ENCODE results near the gene ZNF599.
"Not testable (repeated sequence)": the region's sequence is repeated elsewhere in the genome, so short reads cannot be mapped to it uniquely, and the experiment has no call there.

Gene ZNF599

DNA sequence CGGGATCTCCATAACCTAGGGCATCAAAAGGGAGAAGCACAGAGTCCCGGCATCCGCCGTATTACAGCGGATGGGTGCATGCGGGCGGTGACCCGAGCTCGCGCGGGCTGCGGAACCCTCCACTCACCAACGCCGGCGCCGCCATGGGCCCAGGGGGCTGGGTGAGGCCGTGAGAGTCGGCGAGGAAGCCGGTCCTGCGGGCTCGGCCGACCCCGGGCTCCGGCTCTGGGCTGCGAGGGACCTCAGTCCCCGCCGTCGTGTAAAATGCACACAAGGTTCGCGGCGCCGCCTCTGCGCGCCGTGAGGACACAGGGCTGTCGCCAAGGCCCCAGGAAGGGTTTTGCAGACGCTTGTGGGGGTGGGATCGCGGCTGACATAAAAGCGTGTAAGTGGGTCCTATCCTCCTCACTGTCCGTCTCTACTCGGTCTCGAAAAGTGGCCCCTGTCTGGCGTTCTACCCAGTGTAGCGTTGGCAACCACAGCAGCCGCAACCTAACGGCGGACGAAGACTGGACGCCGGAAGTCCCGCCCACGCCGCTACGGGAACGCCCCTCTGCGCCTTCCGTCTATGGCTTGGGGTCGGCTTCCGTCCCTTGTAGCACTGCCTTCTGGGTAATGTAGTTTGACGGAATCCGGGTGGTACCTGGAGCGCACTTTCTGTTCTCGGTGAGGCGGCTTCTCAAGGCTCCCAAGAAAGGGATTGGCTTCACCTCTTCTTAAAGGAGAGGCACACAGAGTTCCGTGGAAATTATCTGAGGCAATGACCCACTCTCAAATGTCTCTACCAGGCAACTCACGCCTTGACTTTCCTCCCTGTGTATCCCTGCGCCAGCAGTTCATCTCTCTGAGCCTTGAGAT, at the start of gene ZNF599:
TSS of gene ZNF599 (minus strand) at position 519 of the 858 bp plus-strand sequence. CDS start at position 145, 374 bp downstream.
- peak; percentile 94 for DNase-seq

DNA sequence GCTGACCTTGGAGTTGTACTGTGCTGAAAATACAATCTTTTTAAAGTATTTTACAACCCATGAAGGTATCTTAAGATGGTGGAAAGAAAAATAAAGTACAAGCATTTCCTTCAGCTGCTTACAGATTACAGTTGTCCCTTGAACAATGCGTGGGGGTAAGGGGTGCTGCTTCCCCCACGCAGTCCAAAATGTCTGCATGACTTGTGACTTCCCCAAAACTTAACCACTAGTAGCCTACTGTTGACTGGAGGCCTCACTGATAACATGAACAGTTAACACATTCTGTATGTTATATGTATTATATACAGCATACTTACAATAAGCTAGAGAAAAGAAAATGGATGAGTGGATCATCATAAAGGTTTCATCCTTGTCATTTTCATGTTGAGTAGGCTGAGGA, 45.3 kb upstream of the ZNF599 start:
- DNase-seq, result no peak

DNA sequence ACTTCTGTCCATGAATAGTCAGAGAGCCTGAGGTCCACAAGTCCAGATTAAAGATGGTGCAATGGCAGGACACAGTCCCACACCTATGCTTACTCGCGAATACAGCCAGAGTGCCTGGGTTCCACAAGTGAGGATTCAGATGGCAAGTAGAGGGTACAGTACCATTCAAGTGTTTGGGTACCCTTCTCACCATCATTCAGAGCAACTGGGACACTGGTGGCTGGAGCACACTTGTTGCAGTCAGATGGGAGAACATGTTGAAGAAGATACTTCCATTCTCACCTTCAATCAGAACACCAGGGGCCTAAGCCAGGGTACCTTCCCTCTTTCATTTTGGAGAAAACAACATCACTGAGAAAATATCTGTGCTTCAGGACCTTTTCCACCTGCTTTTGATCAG, 43.7 kb upstream of the ZNF599 start:
- no peak for DNase-seq

DNA sequence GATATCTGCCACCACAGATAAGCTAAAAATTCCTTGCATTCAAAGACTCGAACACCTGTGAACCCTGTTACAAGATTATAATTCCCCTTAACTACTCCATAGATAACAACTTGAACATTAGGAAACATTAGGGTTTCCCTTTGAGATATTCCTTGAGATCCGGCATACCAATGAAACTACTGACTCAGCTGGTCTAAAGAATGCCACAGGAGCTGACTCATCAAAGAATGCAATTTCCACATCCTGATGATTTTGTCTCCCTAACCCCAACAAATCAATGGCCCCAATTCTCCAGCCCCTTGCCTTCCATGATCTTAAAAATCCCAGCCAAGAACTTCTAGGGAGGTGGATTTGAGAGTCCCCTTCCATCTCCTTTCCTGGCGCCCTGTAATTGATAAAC, 35.6 kb upstream of the ZNF599 start:
- DNase-seq, result no peak

DNA sequence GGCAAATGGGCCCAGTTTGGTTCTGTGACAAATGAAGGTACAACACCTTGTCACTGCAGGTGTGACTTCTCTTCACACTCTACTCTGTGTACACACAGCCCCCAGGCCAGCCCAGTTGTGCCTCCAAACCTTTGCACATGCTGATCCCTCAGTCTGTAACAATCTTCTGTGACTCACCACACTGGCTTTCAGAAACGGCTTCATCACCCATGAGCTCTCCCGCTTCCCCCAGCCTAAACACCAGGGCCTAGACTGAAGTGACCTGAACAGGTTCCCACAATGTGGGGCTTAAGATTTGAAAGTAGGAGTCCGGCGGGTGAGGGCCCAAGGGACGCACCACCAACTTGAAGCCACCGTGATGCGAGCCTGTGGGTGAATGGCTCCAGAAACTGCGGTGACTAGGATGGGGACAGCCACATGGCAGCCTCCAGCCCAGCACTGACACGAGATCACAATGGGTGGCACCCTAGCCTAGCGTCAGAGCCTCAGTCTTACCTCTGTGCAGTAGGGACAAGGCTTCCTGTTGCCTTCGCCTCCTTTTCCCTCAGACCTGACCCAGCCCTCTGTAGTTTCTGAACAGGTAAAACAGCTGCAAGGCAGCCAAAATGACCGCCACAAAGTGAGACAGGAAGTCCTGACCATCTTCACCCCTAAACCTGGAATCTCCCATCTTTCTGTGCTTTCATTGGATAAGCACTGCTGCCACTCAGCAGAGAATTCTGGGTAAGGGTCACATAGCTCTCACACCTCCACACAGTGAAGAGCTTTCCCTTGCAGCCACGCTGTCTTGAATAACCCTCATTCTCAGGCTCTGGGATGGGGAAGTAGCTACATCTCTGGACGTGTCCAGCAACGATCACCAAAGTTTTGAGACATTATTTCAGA, 34.2 kb upstream of the ZNF599 start:
- no peak for DNase-seq

DNA sequence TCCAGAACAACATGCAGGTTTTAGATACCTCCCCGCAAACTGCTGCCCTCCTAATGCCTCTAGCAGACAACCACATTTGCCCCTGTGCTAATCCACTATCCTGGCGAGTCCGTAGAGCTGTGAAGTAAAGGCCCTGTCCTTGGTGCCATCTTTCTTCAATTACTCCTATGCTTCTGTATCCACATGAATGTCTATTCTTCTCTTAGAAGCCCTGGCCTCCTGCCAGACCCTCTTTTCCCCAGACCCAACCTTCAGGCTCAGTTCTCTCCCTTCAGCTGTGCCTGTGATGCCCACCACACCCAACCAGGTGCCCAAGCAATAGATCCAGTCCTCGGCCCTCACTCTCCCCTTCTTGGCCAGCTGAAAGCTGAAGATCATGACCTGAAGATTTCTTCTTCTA, 31.1 kb upstream of the ZNF599 start:
- no peak for DNase-seq

DNA sequence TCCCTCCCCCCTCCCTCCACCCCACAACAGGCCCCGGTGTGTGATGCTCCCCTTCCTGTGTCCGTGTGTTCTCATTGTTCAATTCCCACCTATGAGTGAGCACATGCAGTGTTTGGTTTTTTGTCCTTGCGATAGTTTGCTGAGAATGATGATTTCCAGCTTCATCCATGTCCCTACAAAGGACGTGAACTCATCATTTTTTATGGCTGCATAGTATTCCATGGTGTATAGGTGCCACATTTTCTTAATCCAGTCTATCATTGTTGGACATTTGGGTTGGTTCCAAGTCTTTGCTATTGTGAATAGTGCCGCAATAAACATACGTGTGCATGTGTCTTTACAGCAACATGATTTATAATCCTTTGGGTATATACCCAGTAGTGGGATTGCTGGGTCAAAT, 23.9 kb upstream of the ZNF599 start:
- not testable (repeated sequence) for DNase-seq

DNA sequence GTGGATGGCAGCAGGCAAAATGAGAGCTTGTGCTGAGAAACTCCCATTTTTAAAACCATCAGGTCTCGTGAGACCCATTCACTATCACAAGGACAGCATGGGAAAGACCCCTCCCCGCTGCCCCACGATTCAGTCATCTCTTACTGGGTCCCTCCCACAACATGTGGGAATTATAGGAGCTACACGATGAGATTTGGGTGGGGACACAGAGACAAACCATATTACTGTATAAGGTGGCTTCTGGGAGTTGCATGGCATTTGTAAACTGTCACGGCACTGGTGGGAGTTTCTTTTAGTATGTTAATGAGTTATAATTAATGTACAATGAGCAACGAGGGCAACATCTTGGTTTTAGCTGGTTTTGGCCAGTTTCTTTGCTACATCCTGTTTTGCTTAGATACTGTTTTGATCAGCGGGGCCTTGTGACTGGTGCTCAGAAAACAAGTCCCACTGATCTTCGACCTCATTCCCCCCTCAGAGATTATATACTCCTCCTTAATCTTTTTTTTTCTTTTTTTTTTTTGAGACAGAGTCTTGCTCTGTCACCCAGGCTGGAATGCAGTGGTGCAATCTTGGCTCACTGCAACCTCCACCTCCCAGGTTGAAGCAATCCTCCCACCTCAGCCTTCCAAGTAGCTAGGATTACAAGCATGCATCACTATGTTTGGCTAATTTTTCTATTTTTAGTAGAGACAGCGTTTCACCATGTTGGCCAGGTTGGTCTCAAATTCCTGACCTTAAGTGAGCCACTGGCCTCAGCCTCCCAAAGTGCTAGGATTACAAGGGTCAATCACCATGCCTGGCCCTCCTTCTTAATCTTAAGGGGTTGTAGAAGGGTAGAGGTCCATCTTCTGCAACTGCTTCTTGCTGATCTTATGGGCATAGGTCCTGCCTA, 21.3 kb upstream of the ZNF599 start:
- no peak for DNase-seq

DNA sequence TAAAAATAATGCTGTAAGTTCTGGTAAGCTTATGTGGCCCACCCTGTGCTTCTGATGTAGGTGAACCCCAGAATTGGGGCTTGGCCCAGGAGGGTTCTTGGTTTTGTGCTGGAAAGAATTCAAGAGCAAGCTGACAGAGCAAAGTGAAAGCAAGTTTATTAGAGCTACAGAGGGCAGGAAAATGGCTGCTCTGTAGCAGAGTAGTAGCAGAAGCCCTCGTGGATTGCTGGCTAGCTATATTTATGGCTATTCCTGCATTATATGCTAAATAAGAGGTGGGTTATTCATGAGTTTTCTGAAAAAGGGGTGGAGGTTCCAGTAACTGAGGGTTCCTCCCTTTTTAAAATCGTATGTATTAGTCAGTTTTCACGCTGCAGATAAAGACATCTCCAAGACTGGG, 20.6 kb upstream of the ZNF599 start:
- DNase-seq, result no peak

DNA sequence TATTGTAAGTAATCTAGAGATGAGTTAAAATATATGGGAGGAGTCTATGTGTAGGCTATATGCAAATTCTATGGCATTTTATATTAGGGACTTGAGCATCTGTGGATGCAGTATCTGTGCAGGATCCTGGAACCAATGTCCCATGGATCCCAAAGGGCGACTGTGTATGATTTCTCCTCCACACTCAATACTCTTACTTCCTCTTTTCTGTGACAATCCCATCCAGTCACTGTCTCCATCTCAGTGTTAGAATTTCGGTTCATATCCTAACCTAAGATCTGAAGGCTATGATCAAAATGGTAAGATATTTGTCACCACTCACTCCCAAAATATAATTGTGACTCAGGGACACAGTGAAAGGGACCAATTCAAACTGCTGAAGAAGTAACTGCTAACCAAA, 15.1 kb upstream of the ZNF599 start:
- DNase-seq, result no peak

DNA sequence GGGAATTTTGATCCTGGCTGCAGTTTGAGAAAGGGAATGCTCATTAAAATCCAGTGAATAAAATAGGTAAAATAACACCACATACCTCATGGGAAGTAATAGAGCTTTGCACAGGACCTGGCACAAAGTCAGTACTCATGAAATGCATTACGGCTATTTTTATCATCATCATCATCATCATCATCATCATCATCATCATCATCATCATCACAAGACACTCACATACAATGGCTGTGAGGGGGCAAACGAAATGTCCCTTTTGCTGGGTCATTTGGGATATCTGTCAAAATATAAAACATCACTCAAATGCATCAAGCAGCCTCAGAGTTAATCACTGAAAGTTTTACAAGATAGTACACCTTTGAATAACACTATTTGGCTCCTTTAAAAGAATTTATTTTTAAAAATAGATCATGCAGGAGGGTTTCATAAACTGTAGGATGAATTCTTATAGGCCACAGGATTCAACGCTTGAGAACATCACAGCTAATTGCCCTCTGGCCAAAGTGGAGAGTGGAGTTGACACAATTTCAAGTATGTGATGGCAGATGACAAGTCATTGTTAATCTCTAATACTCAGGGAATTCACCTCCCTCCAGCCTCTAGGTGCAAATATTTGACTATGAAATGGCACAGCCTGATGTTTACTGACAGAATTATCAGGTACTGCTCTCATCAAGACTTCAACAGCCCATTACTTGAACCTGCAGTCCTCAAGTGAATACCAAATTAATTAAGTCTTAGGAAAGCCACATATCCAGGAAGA, 14.2 kb upstream of the ZNF599 start:
- DNase-seq, result no peak

DNA sequence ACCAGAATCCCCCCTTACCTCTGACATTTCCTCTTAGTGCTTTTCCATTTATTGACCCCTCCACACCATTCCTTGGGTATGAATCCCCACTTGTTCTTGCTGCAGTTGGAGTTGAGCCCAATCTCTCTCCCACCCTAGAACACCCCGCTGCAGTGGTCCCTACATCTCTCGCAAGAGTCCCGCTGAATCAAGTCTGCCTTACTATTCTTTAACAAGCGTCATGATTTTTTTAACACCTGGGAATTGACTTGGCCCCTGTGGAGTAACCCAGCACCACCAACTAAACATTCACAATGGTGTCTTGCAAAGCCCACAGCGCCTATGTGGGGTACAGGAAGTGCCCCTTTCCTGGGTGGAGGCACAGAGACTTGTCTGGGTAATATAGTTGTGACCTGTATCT, 13.2 kb upstream of the ZNF599 start:
- DNase-seq, result no peak

DNA sequence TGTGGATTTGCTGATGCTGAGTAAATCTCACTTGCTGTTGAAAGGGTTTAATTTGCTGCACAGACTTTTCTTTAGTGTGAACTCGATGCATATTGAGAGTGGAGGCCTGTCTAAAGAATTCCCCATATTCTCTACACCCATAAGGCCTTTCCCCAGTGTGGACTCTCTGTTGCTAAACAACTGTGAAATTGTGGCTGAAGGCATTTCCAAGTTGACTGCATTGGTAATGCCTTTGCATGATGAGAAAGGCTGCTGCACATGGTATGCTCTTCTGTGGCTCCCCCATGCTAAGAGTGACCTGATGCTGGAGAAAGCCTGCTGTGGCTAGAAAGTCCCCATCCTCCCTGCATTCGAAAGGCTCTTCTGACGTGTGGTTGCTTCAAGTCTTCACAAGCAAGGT, 6.6 kb upstream of the ZNF599 start:
- DNase-seq, result no peak

DNA sequence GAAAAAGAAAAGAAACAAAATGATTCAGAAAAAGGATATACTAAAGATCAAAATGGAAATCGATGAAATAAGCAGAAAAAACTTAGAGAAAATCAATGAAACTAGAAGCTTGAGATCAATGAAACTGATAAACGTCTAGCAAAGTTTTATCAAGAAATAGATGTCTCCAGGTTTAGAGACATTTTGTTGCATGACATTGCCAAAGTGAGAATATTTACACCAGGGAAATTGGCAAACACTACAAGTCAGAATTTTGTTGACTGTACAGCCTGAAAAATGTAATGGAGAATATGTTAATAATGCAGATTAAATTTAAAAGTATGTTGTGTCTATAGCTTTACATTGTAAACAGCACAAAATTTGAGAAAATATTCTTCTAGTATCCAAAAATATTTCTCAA, 5.3 kb upstream of the ZNF599 start:
- DNase-seq, result no peak

DNA sequence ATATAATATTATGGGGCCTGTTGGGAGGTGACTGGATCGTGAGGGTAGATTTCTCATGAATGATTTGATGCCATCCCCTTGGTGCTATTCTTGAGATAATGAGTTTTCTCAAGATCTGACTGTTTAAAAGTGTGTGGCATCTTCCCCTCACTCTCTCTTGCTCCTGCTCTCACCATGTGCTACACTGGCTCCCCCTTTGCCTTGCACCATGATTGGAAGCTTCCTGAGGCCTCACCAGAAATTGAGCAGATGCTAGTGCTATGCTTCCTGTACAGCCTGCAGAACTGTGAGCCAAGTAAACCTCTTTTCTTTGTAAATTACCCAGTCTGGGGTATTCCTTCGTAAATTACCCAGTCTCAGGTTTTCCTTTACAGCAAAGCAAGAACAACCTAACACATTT, 1.8 kb upstream of the ZNF599 start:
- no peak for DNase-seq

DNA sequence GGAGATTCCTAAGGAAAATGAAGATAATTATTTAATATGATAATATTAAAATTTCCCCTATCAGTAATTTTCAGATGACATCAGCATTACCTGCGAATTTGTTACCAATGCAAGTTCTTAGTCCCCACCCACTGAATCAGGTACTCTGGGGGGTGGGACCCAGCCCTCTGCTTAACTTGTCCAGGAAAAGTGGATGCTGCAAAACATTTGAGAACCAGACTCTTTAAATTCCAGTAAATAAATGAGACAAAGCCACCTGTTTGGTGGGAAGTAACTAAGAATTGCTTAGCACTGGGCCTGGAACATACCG, 495 bp upstream of the ZNF599 start:
- no peak for DNase-seq

DNA sequence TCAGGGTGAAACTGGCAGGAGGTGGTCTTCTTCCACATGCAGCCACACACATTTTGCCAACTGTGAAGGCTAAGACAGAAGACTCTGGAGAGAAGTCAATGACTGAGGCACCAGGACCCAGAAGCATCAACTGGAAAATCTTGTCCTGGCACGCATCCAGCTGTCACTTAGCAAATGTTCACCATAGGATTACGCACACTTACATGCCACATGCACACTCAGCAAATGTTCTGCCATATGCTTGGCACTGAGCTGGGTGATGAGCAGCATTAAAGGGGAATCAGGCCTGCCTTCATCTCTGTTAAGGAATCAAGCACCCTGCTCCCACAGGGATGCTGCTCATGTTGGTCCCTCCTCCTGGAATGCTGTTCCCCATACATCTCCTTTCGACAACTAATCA, 5.1 kb downstream of the ZNF599 start:
- DNase-seq, result no peak

DNA sequence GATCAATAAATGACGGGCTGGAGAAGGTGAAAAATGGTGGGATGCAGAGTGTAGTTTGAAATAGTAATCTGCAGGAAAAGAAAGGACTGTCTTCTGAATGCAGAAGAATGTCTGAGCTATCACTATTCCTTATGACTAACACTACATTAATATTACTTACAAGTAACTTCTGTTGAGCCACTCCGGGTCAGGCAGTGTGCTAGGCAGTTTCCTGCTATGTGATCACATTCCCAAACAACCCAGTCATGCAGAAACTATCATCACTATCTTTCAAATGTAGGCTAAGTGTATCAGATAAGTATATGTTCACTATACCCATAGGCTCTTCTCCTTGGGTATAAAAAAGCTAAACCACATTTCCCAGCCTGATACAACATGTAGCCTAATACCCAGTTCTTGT, 6.6 kb downstream of the ZNF599 start:
- DNase-seq, result no peak

DNA sequence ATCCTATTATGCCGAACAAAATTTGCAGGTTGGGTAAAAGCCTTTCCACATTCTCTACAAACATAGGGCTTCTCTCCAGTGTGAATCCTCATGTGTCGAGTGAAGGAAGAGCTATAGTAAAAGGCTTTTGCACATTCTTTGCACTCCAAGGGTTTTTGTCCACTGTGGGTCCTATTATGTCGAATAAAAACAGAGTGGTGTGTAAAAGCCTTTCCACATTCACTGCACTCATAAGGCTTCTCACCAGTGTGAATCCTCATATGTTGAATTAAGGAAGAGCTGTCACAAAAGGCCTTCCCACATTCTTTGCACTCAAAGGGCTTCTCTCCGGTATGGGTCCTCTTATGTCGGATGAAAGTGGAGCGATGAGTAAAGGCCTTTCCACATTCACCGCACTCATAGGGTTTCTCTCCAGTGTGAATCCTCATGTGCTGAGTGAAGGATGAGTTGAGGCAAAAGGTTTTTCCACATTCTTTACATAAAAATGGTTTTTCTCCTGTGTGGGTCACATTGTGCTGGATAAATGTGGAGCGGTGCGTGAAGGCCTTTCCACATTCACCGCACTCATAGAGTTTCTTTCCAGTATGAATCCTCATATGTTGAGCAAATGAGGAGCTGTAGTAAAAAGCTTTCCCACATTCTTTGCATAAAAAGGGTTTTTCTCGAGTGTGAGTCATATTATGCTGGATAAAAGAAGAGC, 13.6 kb downstream of the ZNF599 start:
- DNase-seq, result no peak

DNA sequence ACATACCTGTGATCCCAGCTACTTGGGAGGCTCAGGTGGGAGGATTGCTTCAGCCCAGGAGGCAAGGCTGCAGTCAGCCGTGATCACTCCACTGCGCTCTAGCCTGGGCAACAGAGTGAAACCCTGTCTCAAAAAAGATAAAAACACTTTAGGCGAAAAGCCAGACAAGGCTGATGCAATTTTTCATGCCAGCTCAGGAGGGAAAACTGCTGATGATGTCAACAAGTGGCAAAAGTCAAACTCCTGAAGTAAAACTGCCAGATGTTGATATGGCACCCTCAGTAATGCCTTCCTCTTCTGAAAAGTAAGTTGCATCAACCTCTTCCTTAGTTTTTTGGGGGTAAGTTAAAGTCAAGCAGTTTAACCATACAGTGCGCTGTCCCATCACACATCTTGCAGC, 15.6 kb downstream of the ZNF599 start:
- no peak for DNase-seq

DNA sequence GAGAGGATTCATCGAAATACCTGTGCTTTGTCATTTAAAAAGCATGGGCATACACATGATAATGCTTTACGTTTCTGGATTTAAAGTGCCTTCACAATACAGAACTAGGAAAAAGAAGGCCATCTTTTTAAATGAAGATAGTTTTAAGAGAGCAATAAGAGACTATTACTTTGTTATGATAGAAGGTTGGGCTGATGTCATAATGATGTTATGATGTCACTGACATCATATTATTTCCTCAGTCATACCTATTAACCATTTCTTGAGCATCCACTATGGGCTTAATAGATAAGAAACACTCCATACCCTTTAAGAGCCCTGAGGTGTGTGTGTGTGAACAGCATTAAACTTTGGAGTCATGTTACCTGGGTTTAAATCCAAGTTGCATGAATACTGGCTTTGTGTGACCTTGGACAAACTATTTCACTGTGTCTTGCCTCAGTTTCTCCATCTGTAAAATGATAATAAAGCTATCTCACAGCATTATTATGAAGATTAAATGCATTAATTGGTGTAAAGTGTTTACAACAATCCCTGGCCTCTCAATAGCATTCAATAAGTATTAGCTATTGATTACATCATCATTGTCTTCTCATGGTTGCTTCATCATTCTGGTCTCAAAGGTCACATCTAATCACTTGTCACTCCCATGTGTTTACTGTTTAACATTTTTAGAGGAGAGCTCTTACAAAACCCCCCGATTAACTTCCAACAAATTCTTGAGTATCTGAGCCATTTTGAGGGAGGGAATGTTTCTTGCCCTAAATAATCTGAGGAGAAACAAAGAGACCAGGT, 27.9 kb downstream of the ZNF599 start:
- DNase-seq, result no peak
